BLaER1 treated with 17β-estradiol and CSF1 and Interleukin-3, amounts not matched to agents 10 nM and 100 nM (cell line): ENCODE data around the gene SCGB3A1.
A peak's percentile ranks its signal among the peaks of the same experiment; 100 is the strongest.

Source experiments
- H3K27ac ChIP-seq, 11 experiments: shearing (Covaris generic); formaldehyde crosslinking; 2 replicates each; pipeline ENCODE4 v1.8.1; 2022
- H3K27me3 ChIP-seq, 11 experiments: shearing (Covaris generic); formaldehyde crosslinking; 2 replicates each; pipeline ENCODE4 v1.8.1; 2022
- H3K36me3 ChIP-seq, 11 experiments: shearing (Covaris generic); formaldehyde crosslinking; 2 replicates each; pipeline ENCODE4 v1.8.1; 2022
- H3K4me1 ChIP-seq, 10 experiments: shearing (Covaris generic); formaldehyde crosslinking; 2 replicates each; pipeline ENCODE4 v1.8.1; 2022
- H3K4me2 ChIP-seq, 11 experiments: shearing (Covaris generic); formaldehyde crosslinking; 2 replicates each; pipeline ENCODE4 v1.8.1; 2022
- H3K4me3 ChIP-seq, 10 experiments: shearing (Covaris generic); formaldehyde crosslinking; 2 replicates each; pipeline ENCODE4 v1.8.1; 2022
- H3K9ac ChIP-seq, 11 experiments: shearing (Covaris generic); formaldehyde crosslinking; 2 replicates each; pipeline ENCODE4 v1.8.1; 2022
- H3K9me3 ChIP-seq, 11 experiments: shearing (Covaris generic); formaldehyde crosslinking; replicated peaks in 1 of 11; 2 replicates each; pipeline ENCODE4 v1.8.1; 2022
- H4K20me1 ChIP-seq, 11 experiments: shearing (Covaris generic); formaldehyde crosslinking; 2 replicates each; pipeline ENCODE4 v1.8.1; 2022
- Cebpa-rat ChIP-seq, 11 experiments: shearing (Covaris generic); IDR thresholded peaks; 2 replicates each; pipeline ENCODE4 v1.8.1; 2022

The SCGB3A1 gene

DNA sequence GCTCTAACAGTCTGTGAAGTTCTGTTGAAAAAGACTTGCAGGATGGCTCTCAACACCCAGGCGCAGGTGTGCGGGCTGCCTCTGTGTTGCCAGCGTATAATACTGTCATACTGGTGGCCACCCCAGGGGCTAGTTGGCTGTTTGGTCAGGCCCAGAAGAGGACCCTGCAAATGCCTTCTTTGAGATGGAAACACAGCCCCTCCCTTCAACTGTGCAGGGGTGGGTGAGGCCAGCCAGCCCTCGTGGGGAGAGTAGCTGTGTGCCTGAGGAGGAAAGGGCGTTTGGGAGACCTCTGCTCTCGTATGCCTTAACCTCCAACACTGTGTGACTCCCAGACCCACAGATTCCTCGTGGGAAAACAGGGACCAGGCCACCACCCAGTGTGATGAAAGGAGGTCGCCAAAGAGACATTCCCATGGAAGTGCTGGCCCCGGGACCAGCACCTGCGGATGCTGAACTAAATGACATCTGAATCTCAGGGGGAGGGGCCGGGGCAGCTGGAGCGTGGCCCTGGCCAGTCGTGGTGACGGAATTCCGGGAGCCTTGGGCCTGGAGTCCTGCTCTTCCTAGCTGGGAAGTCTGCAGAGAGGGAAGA lies 11.3 kb upstream of the SCGB3A1 start:
- H3K9ac ChIP-seq: no peak overlapping the region
- no peak for TF ChIP-seq Cebpa-rat (IDR thresholded peaks at IDR 0.05)
- H3K4me1 ChIP-seq: peaks cover 0 to 32% (median 27%) of the 10 kb centered on the region in 10 experiments; a peak in 16 of 20 replicates
- no peaks in the 10 kb centered on the region for H3K9me3 ChIP-seq
- no peak overlapping the region for H3K27ac ChIP-seq
- no peaks in the 10 kb centered on the region for H3K36me3 ChIP-seq
- H3K4me2 ChIP-seq: no peak overlapping the region
- no peaks in the 10 kb centered on the region for H4K20me1 ChIP-seq
- no peak overlapping the region for H3K4me3 ChIP-seq
- H3K27me3 ChIP-seq: no peaks in the 10 kb centered on the region

DNA sequence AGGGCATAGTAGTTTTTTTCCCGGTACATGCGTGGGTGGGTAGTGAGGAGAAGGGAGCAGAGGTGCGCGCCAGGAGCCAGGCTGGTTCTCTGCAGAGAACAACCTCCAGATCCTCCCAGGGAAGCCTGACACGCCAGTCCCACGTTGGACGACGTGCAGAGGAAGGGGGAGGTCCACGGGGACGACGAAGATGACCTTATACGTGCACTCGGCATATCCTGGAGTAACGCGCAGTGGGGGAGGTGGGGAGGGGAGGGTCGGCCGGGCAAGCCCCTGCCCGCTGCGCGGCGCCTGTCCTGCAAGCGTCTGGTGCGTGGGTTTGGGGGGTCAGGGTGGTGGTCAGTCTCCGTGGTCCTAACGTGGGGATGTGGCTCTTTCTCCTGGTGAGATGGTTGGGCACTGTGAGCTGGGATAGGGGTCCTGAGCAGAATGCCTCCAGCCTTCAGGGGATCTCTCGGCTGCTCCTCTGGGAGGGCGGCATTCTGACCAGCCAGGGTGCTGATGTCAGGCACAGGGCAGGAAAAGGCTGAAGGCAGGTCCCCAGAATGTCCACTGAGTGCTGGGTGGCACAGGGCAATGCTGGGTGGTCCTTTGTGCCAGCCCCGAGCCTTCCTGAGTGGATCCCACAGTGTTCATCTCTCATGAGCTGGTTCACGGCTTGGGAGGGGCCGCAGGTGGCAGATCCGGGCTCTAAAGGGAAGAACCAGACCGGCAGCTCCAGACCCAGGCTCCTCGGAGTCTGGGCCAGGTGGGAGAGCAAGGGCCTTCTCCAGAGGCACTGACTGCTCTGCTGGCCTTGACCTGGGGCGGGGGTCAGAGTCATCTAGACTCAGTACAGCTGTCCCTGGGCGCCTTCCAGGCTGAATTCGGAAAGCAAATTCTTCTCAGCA lies 10.5 kb upstream of the SCGB3A1 start:
- H4K20me1 ChIP-seq: no peaks in the 10 kb centered on the region
- no peak overlapping the region for H3K4me3 ChIP-seq
- no peaks in the 10 kb centered on the region for H3K36me3 ChIP-seq
- H3K27me3 ChIP-seq: no peaks in the 10 kb centered on the region
- H3K4me2 ChIP-seq: no peak overlapping the region
- peaks cover 0 to 38% (median 33%) of the 10 kb centered on the region in 10 experiments; a peak in 16 of 20 replicates for H3K4me1 ChIP-seq
- no peaks in the 10 kb centered on the region for H3K9me3 ChIP-seq
- H3K9ac ChIP-seq: no peak overlapping the region
- TF ChIP-seq Cebpa-rat (IDR thresholded peaks at IDR 0.05): no peak
- no peak overlapping the region for H3K27ac ChIP-seq

DNA sequence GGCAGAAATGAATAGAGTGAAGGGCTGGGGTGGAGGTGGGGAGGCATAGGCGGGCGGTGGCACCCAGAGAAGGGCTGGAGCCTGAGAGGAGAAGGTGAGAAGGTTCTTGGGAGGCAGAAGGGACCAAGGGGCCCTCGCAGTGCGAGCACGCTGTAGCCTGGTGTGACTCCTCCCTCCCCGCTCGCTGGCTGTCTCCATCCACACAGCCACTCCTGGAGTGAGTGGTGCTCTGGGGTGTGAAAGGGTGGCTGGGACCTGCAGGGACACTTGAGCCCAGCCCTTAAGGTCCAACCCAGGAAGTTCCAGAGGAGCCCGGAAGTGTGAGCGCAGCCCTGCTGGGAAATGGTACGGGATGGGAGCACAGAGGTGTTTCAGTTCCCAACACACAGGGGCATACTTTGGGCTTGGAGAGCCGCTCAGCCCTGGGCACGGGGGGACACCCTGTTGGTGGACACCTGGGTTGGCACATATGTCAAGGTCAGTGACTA lies 9.3 kb upstream of the SCGB3A1 start:
- 0 out of 22 replicates have a peak overlapping the region, but pooled peaks of 1 of the 11 experiments have one; percentile 13 for H3K9ac ChIP-seq
- peak overlapping the region in 9 of 11 experiments; percentile 9 to 58 (median 34); a peak in 12 of 22 replicates for H3K4me2 ChIP-seq
- H4K20me1 ChIP-seq: no peaks in the 10 kb centered on the region
- H3K4me1 ChIP-seq: peaks cover 0 to 47% (median 42%) of the 10 kb centered on the region in 10 experiments; a peak in 16 of 20 replicates
- no peak overlapping the region for H3K4me3 ChIP-seq
- no peak for TF ChIP-seq Cebpa-rat (IDR thresholded peaks at IDR 0.05)
- H3K36me3 ChIP-seq: no peaks in the 10 kb centered on the region
- H3K27me3 ChIP-seq: no peaks in the 10 kb centered on the region
- no peaks in the 10 kb centered on the region for H3K9me3 ChIP-seq
- H3K27ac ChIP-seq: no peak overlapping the region

DNA sequence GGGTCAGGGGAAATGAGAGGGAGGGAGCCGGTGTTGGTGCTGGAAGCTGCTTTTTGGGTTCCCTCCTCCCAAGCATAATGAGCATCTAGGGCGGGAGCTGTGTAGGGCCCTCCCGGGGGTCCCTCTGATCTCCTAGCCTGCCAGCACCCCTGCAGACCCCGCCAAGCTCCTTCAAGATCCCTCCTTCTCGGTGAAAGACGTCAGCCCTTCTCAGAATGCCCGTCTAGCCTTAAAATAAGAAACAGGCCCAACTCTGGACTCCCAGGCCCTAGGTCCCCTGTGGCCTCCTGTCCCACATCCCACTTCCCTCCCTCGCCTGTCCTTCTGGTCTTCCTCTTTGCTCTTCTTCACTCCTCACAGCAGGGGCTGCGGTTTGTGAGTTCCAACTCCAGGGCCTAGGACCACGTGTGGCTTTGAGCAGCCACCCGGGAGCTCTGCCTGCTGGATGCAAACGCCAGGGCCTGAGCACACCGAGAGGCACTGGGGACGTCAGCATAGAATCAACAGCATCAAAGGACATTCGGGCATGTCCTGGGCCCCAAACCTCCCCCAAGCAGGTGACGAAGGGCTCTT lies 8.8 kb upstream of the SCGB3A1 start:
- Histone ChIP-seq H3K4me3 (no peak overlapping the region), H3K27me3 (no peaks in the 10 kb centered on the region), H3K36me3 (no peaks in the 10 kb centered on the region), H3K9ac (peak overlapping the region in 3 of 11 experiments; percentile 6 to 13 (median 11); a peak in 1 of 22 replicates), H3K4me2 (peak overlapping the region in 9 of 11 experiments; percentile 9 to 58 (median 34); a peak in 15 of 22 replicates), H3K9me3 (no peaks in the 10 kb centered on the region), H3K27ac (no peak overlapping the region), H3K4me1 (peaks cover 0 to 47% (median 42%) of the 10 kb centered on the region in 10 experiments; a peak in 16 of 20 replicates), H4K20me1 (no peaks in the 10 kb centered on the region)
- TF ChIP-seq Cebpa-rat (IDR thresholded peaks at IDR 0.05): no peak

DNA sequence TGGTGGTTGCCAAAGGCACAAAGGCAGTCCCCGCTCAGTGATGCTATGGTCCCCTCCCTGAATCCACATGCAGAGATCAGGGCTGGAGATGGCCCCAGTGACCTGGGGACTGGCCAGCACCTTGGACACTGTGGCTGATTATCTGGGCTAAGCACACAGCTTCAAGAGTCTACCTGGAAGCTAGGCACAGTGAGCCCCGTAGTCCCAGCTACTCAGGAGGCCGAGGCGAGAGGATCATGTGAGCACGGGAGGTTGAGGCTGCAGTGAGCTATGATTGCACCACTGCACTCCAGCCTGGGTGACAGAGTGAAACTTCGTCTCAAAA lies 8.3 kb upstream of the SCGB3A1 start:
- Histone ChIP-seq H3K9me3 (no peaks in the 10 kb centered on the region), H4K20me1 (no peaks in the 10 kb centered on the region), H3K9ac (peak overlapping the region in 1 of 11 experiments; percentile 6; a peak in 1 of 22 replicates), H3K4me1 (peaks cover 0 to 47% (median 42%) of the 10 kb centered on the region in 10 experiments; a peak in 16 of 20 replicates), H3K27ac (no peak overlapping the region), H3K36me3 (no peaks in the 10 kb centered on the region), H3K27me3 (no peaks in the 10 kb centered on the region), H3K4me3 (no peak overlapping the region), H3K4me2 (peak overlapping the region in 8 of 11 experiments; percentile 9 to 58 (median 34); a peak in 11 of 22 replicates)
- no peak for TF ChIP-seq Cebpa-rat (IDR thresholded peaks at IDR 0.05)

DNA sequence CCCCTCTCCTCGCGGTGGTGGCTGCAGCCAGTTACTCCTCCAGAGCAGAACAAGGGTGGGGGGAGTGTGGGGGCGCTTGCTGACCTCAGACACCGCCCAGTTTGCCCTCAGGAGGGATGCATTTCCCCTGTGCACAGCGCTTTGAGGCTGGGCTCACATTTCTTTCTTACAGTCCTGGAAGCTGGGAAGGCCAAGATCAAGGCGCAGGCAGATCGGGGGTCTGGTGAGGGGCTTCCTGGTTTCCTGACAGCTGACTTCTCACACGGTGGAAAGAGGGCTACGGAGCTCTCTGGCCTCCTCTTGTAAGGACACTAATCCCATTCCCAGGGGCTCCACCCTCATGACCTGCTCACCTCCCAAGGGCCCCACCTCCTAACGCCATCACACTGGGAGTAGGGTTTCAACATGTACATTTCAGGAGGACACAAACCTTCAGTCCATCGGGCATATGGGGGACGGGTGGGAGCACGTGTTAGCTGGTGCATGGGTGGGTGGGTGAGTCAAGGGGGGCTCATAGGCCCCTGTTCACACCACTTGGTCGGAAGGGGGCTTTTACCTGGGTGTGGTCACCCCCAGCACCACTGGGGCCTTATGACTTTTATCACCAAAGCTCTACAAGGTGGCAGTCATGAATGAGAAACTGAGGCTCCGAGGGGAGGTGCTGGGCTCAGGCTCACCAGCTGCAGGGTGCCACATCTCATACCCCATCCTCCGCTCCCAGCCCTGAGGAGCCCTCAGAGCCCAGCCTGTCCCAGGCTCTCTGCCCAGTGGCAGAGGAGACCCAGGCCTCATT lies 7.7 kb upstream of the SCGB3A1 start:
- Histone ChIP-seq H3K4me1 (peaks cover 0 to 47% (median 42%) of the 10 kb centered on the region in 10 experiments; a peak in 16 of 20 replicates), H3K36me3 (no peaks in the 10 kb centered on the region), H4K20me1 (no peaks in the 10 kb centered on the region), H3K9ac (no peak overlapping the region), H3K4me2 (peak overlapping the region in 7 of 11 experiments; percentile 24 to 58 (median 50); a peak in 12 of 22 replicates), H3K9me3 (no peaks in the 10 kb centered on the region), H3K27me3 (no peaks in the 10 kb centered on the region), H3K4me3 (no peak overlapping the region), H3K27ac (no peak overlapping the region)
- TF ChIP-seq Cebpa-rat (IDR thresholded peaks at IDR 0.05): no peak

DNA sequence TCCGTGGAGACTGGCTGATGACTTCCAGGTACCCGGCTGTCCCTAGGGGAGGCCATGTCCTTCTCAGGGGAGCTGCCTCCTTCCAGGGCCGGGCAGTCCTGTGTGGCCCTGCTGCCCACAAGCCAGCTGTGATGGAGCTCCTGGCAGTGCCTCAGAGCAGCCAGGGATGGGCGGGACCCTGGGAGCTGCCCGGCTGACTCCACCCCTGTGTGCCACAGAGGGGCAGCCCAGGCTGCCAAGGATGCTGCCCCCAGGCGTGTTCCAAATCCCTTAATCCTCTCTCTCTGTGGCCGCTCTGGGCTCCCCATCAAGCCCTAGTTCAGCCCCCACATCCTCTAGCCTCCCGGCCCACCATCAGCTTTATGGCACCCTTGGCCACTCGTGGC lies 7.0 kb upstream of the SCGB3A1 start:
- Histone ChIP-seq H4K20me1 (no peaks in the 10 kb centered on the region), H3K36me3 (no peaks in the 10 kb centered on the region), H3K9me3 (no peaks in the 10 kb centered on the region), H3K4me2 (peak overlapping the region in 7 of 11 experiments; percentile 24 to 54 (median 44); a peak in 14 of 22 replicates), H3K4me3 (no peak overlapping the region), H3K9ac (no peak overlapping the region), H3K27ac (no peak overlapping the region), H3K27me3 (peaks cover 0 to 6% (median 3%) of the 10 kb centered on the region in 11 experiments; a peak in 12 of 22 replicates), H3K4me1 (peaks cover 0 to 47% (median 42%) of the 10 kb centered on the region in 10 experiments; a peak in 16 of 20 replicates)
- TF ChIP-seq Cebpa-rat (IDR thresholded peaks at IDR 0.05): no peak

DNA sequence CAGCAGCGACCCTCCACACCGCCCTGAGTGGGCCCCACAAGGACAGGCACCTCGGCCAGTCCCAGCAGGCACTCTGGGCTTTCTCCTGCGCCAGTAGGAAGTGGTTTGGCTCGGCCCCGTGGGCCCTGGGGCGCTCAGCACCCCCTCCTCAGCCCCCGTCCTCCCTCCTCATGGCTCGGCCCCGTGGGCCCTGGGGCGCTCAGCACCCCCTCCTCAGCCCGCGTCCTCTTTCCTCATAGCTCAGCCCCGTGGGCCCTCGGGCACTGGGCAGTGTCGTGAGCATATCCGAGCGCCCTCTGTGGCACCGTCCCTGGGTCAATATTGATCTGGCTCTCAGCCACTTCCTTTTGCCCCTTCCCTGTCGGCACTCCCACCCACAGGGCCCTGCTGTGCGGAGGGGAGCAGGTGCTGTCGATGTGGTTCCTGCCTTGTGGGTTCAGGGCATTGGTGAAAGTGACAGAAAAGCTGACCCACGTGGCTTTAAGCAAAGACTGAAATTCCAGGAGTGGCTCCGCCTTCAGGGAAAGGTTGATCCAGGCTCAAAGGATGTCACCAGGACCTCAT lies 5.5 kb upstream of the SCGB3A1 start:
- H3K9me3 ChIP-seq: no peaks in the 10 kb centered on the region
- peaks cover 0 to 5% (median 0%) of the 10 kb centered on the region in 11 experiments; a peak in 2 of 22 replicates for H4K20me1 ChIP-seq
- no peak for TF ChIP-seq Cebpa-rat (IDR thresholded peaks at IDR 0.05)
- peak overlapping the region in 9 of 11 experiments; percentile 20 to 69 (median 52); a peak in 17 of 22 replicates for H3K4me2 ChIP-seq
- H3K36me3 ChIP-seq: no peaks in the 10 kb centered on the region
- H3K27me3 ChIP-seq: peaks cover 13 to 22% (median 19%) of the 10 kb centered on the region in 11 experiments
- H3K4me3 ChIP-seq: no peak overlapping the region
- H3K27ac ChIP-seq: 0 out of 22 replicates have a peak overlapping the region, but pooled peaks of 1 of the 11 experiments have one; percentile 9
- peak overlapping the region in 3 of 11 experiments; percentile 18 to 52 (median 19); a peak in 1 of 22 replicates for H3K9ac ChIP-seq
- H3K4me1 ChIP-seq: peaks cover 1 to 47% (median 42%) of the 10 kb centered on the region in 10 experiments; a peak in 19 of 20 replicates
